Natural killer cell (primary cell): ENCODE measurements around the gene EZH1. TPM values are rescaled to one million over a fixed set of nuclear protein-coding genes. Genes with fewer than 3 reads are reported as not detected.
"Not testable (repeated sequence)": the region's sequence is repeated elsewhere in the genome, so short reads cannot be mapped to it uniquely, and the experiment has no call there.

Experiments used
- ATAC-seq, 3 donors: fragments of 150-1000 bp in 2 of 3; fragments of 200-7000 bp in 1 of 3; cut with Tn5 transposase; 1 replicate in 1 of 3; 2 replicates in 2 of 3; pipeline ENCODE4 v1.10.0; 2021; ENCODE audit warnings: mild to moderate bottlenecking in 2 of 3, moderate library complexity in 2 of 3
- DNase-seq, 2 donors: peaks; one replicate each; pipeline versions ENCODE4 v3.0.0 to v3.0.0-alpha.2; 2013 to 2021; ENCODE audit warnings: mixed read lengths in 1 of 2
- H3K27ac ChIP-seq: one replicate; pipeline ENCODE4 v1.5.1; 2013; ENCODE audit warnings: mild to moderate bottlenecking, low read length
- H3K27me3 ChIP-seq: one replicate; pipeline ENCODE4 v1.6.1; 2013; ENCODE audit warnings: low read length; ENCODE audit not compliant: control insufficient read depth, insufficient read depth
- H3K36me3 ChIP-seq: one replicate; pipeline ENCODE4 v1.6.1; 2013; ENCODE audit warnings: low read length; ENCODE audit not compliant: control insufficient read depth, insufficient read depth
- H3K4me1 ChIP-seq: one replicate; pipeline ENCODE4 v1.6.1; 2013; ENCODE audit warnings: low read length; ENCODE audit not compliant: control insufficient read depth, insufficient read depth
- H3K4me3 ChIP-seq: one replicate; pipeline ENCODE4 v1.5.1; 2013; ENCODE audit warnings: low read length
- H3K9me3 ChIP-seq: one replicate; pipeline ENCODE4 v1.6.1; 2013; ENCODE audit warnings: low read length; ENCODE audit not compliant: control insufficient read depth, insufficient read depth
- H3K27ac Mint-ChIP-seq, 2 donors: one replicate each; pipeline ENCODE4 v1.8.0; 2022; ENCODE audit warnings: mild to moderate bottlenecking in 2 of 2, mixed read lengths in 2 of 2, moderate library complexity in 1 of 2
- H3K27me3 Mint-ChIP-seq, 2 donors: one replicate each; pipeline ENCODE4 v1.8.0; 2022; ENCODE audit warnings: low read depth in 2 of 2, mixed read lengths in 2 of 2
- H3K36me3 Mint-ChIP-seq: one replicate; pipeline ENCODE4 v1.8.0; 2022; ENCODE audit warnings: mixed read lengths
- H3K4me1 Mint-ChIP-seq, 2 donors: one replicate each; pipeline ENCODE4 v1.8.0; 2022; ENCODE audit warnings: mixed read lengths in 2 of 2
- H3K4me3 Mint-ChIP-seq: one replicate; pipeline ENCODE4 v1.8.0; 2022; ENCODE audit warnings: mild to moderate bottlenecking, moderate library complexity, mixed read lengths
- H3K9me3 Mint-ChIP-seq, 2 donors: one replicate each; pipeline ENCODE4 v1.8.0; 2022; ENCODE audit warnings: mixed read lengths in 2 of 2
- WGBS: methylation state at CpG from one replicate; pipeline ENCODE4 v1.1.7; 2013; ENCODE audit warnings: missing lambda C conversion rate; ENCODE audit not compliant: insufficient coverage; 5-methylcytosine and 5-hydroxymethylcytosine counted together
- intact Hi-C: fragments of 100-400 bp; cut with micrococcal nuclease; formaldehyde crosslinking; loops from one replicate; pipeline ENCODE4 v1.14.2; 2022
- total RNA-seq, 4 donors: library from RNA; stranded (reverse); fragments of 120-200 nt in 1 of 4; gene quantifications; one replicate each; pipeline versions ENCODE4 v1.2.3 to v1.2.4, GENCODE V29; 2013 to 2022
- TF ChIP-seq, protein P1 (sequence below): fragments of 200-600 bp; IDR thresholded peaks from one replicate; pipeline ENCODE4 v1.8.0; 2022; ENCODE audit warnings: antibody characterized with exemption

The EZH1 gene
- total RNA-seq, 3 donors from 2014 or later (not counting 1 experiment from before 2014, with no cell fraction given): 68.8 to 92.7 (median 74.1) TPM

DNA sequence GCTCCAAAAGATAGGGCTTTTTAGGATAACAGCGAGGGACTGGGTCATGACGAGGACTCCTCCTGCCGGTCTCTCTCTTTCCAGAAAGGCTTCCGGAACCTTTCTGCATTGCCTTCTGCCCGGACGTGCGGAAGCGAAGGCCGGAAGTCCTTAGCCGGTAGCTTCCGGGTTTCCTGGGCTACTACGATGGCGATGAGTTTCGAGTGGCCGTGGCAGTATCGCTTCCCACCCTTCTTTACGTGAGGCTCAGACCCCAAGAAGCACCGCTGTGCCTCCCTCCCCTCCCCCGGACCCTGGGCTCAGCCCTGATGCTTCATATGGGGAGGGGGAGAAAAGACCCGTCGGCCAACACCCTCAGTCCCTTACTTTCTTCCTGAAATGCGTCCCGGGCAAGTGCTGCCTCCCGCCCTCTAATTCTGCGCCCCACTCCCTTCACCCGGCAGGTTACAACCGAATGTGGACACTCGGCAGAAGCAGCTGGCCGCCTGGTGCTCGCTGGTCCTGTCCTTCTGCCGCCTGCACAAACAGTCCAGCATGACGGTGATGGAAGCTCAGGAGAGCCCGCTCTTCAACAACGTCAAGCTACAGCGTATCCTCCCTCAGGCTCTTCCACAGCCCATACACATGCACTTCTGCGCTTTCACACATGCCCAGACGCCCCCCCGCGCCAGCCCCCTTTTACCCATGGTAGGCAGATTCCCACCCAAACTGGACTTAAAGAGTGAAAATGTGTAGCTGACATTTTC lies 28.6 kb upstream of the EZH1 start, which contains the start of gene VPS25:
TSS of gene VPS25 (plus strand) at position 160 of the 746 bp plus-strand sequence. CDS start at position 187, 27 bp downstream.
- no peaks in the 10 kb centered on the region for H3K36me3 Mint-ChIP-seq
- peak within 1 kb of the TSS; percentile 94 to 98 for H3K27ac Mint-ChIP-seq
- intact Hi-C loops: loop anchor here (2.0 kb wide), 1 partner anchor 51 kb away; the partner anchor contains the start of gene BECN1
- peaks cover 0 to 8% of the 10 kb centered on the region in 2 donors for H3K27me3 Mint-ChIP-seq
- H3K36me3 ChIP-seq: peaks cover 21% of the 10 kb centered on the region
- peak within 1 kb of the TSS; percentile 99 for H3K4me3 Mint-ChIP-seq
- DNase-seq: peak; percentile 72 to 90
- no peaks in the 10 kb centered on the region for H3K27me3 ChIP-seq
- peak within 1 kb of the TSS; percentile 86 for H3K4me3 ChIP-seq
- TF ChIP-seq, protein P1, sequence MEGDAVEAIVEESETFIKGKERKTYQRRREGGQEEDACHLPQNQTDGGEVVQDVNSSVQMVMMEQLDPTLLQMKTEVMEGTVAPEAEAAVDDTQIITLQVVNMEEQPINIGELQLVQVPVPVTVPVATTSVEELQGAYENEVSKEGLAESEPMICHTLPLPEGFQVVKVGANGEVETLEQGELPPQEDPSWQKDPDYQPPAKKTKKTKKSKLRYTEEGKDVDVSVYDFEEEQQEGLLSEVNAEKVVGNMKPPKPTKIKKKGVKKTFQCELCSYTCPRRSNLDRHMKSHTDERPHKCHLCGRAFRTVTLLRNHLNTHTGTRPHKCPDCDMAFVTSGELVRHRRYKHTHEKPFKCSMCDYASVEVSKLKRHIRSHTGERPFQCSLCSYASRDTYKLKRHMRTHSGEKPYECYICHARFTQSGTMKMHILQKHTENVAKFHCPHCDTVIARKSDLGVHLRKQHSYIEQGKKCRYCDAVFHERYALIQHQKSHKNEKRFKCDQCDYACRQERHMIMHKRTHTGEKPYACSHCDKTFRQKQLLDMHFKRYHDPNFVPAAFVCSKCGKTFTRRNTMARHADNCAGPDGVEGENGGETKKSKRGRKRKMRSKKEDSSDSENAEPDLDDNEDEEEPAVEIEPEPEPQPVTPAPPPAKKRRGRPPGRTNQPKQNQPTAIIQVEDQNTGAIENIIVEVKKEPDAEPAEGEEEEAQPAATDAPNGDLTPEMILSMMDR: no peak
- peak; percentile 93 to 98 (median 96) for ATAC-seq
- H3K9me3 Mint-ChIP-seq: no peaks in the 10 kb centered on the region
- peaks cover 26 to 27% of the 10 kb centered on the region in 2 donors for H3K4me1 Mint-ChIP-seq
- 6% methylated on average over 37 of the region's 39 CpGs for WGBS
- H3K9me3 ChIP-seq: no peaks in the 10 kb centered on the region
- peaks cover 14% of the 10 kb centered on the region for H3K4me1 ChIP-seq
- H3K27ac ChIP-seq: peak within 1 kb of the TSS; percentile 90

DNA sequence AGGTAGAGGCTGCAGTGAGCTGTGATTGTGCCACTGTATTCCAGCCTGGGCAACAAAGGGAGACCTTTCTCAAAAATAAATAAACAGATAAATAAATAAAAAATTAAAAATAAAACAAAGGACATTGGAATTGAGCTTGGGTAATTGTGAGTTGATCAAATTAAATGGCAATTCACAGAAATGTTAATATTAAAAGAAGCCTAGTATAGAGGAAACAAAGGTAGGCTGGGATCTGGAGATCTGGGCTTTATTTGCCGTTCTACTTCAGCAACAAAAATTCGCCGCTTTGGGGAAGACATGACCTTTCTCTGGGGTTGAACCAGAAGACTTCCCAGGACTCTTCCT lies 28.1 kb upstream of the EZH1 start:
- TF ChIP-seq, protein P1: no peak
- no peak for DNase-seq
- no peaks in the 10 kb centered on the region for H3K27me3 ChIP-seq
- Mint-ChIP-seq H3K27ac (peak overlapping the region; percentile 94 to 98), H3K4me3 (peak overlapping the region; percentile 99), H3K27me3 (peaks cover 2 to 12% of the 10 kb centered on the region in 2 donors), H3K9me3 (no peaks in the 10 kb centered on the region), H3K36me3 (no peaks in the 10 kb centered on the region), H3K4me1 (peaks cover 26 to 27% of the 10 kb centered on the region in 2 donors)
- peak overlapping the region; percentile 90 for H3K27ac ChIP-seq
- H3K9me3 ChIP-seq: no peaks in the 10 kb centered on the region
- peak overlapping the region; percentile 86 for H3K4me3 ChIP-seq
- peaks cover 14% of the 10 kb centered on the region for H3K4me1 ChIP-seq
- 1% methylated on average over 3 of the region's 3 CpGs for WGBS
- ATAC-seq: peak in 1 of 3 donors; percentile 19
- intact Hi-C loops: loop anchor here (2.0 kb wide), 1 partner anchor 52 kb away; the partner anchor contains the start of gene BECN1
- H3K36me3 ChIP-seq: peaks cover 16% of the 10 kb centered on the region

DNA sequence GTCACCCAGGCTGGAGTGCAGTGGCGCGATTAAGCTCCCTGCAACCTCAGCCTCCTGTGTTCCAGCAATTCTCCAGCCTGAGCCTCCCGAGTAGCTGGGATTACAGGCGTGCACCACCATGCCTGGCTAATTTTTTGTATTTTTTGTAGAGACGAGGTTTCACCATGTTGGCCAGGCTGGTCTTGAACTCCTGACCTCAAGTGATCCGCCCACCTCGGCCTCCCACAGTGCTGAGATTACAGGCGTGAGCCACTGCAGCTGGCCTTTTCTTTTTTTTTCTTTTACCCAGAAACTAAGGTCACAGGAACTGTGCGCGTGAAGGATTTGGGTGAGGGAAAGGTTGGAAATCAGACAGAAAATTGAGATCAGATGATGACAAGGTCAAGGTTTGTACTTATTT lies 25.1 kb upstream of the EZH1 start:
- H3K36me3 Mint-ChIP-seq, H3K27me3 ChIP-seq, DNase-seq, ATAC-seq, H3K9me3 ChIP-seq, H3K4me3 Mint-ChIP-seq, H3K4me3 ChIP-seq, H3K27ac ChIP-seq, H3K36me3 ChIP-seq, intact Hi-C loops, H3K9me3 Mint-ChIP-seq, H3K27ac Mint-ChIP-seq: not testable (repeated sequence)
- 79% methylated on average over 8 of the region's 10 CpGs for WGBS
- H3K27me3 Mint-ChIP-seq: peaks cover 19 to 20% of the 10 kb centered on the region in 2 donors
- H3K4me1 Mint-ChIP-seq: peaks cover 26 to 27% of the 10 kb centered on the region in 2 donors
- peaks cover 14% of the 10 kb centered on the region for H3K4me1 ChIP-seq

DNA sequence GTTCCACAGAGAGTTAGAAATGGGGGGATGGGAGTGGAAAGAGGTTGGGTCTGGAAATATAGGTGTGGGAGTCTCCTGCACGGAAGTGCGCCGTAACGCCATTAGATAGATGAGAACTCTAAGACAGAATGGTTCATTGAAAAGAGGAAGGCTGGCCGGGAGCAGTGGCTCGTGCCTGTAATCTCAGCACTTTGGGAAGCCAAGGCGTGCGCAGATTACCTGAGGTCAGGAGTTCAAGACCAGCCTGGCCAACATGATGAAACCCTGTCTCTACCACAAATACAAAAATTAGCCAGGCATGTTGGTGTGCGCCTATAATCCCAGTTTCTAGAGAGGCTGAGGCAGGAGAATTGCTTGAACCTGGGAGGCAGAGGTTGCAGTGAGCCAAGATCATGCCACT lies 23.2 kb upstream of the EZH1 start:
- DNase-seq, H3K4me1 ChIP-seq, H3K36me3 ChIP-seq, H3K9me3 Mint-ChIP-seq, H3K27me3 ChIP-seq, H3K9me3 ChIP-seq, H3K4me3 Mint-ChIP-seq, H3K4me3 ChIP-seq, intact Hi-C loops, H3K27ac Mint-ChIP-seq, H3K27ac ChIP-seq, ATAC-seq, H3K36me3 Mint-ChIP-seq: not testable (repeated sequence)
- Mint-ChIP-seq H3K27me3 (peaks cover 27 to 32% of the 10 kb centered on the region in 2 donors), H3K4me1 (peaks cover 11 to 17% of the 10 kb centered on the region in 2 donors)
- WGBS: 84% methylated on average over 9 of the region's 9 CpGs
